WERI-Rb-1 (cell line): ENCODE results near the gene HELZ.

Experiments
- DNase-seq: peaks from one replicate; pipeline ENCODE4 v3.0.0-alpha.2; 2020
- H3K27ac ChIP-seq: fragments of 250-450 bp; sonication (Bioruptor Pico); 2 replicates; pipeline ENCODE4 v1.5.1; 2020; ENCODE audit warnings: mild to moderate bottlenecking, moderate library complexity
- H3K27me3 ChIP-seq: fragments of 250-450 bp; sonication (Bioruptor Pico); 2 replicates; pipeline ENCODE4 v1.5.1; 2021; ENCODE audit warnings: mild to moderate bottlenecking, low read depth, moderate library complexity; ENCODE audit not compliant: insufficient read depth, severe bottlenecking
- H3K36me3 ChIP-seq: fragments of 250-450 bp; sonication (Bioruptor Pico); 2 replicates; pipeline ENCODE4 v1.5.1; 2020; ENCODE audit warnings: mild to moderate bottlenecking, moderate library complexity
- H3K4me3 ChIP-seq: 2 replicates; pipeline ENCODE4 v1.5.1; 2011; ENCODE audit warnings: low read depth, mild to moderate bottlenecking, control low read depth, low read length
- H3K9me3 ChIP-seq: fragments of 250-450 bp; sonication (Bioruptor Pico); 2 replicates; pipeline ENCODE4 v1.5.1; 2021; ENCODE audit warnings: mild to moderate bottlenecking, moderate library complexity; ENCODE audit not compliant: severe bottlenecking
- TF ChIP-seq, protein P1 (sequence below): IDR thresholded peaks from 2 replicates; pipeline ENCODE4 v1.5.1; 2011; ENCODE audit warnings: low read depth, mild to moderate bottlenecking, control low read depth, inconsistent platforms, low read length

The HELZ gene

DNA sequence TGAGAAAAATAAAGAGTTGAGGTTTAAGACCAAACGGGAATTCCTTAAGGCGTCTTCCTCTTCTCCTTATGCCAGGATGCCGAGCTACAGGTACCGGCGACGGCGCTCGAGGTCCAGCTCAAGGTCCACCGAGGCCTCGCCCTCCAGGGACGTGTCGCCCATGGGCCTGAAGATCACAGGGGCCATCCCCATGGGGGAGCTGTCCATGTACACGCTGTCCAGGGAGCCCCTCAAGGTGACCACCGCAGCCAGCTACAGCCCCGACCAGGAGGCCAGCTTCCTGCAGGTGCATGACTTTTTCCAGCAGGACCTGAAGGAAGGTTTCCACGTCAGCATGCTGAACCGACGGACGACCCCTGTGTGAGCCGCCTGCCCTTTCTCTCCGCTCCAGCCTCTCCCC is 214.4 kb downstream of the HELZ start:
- Histone ChIP-seq H3K9me3 (peaks cover 10% of the 10 kb centered on the region), H3K36me3 (no peaks in the 10 kb centered on the region), H3K27me3 (no peaks in the 10 kb centered on the region), H3K4me3 (no peak overlapping the region), H3K27ac (no peak overlapping the region)
- TF ChIP-seq, protein P1, sequence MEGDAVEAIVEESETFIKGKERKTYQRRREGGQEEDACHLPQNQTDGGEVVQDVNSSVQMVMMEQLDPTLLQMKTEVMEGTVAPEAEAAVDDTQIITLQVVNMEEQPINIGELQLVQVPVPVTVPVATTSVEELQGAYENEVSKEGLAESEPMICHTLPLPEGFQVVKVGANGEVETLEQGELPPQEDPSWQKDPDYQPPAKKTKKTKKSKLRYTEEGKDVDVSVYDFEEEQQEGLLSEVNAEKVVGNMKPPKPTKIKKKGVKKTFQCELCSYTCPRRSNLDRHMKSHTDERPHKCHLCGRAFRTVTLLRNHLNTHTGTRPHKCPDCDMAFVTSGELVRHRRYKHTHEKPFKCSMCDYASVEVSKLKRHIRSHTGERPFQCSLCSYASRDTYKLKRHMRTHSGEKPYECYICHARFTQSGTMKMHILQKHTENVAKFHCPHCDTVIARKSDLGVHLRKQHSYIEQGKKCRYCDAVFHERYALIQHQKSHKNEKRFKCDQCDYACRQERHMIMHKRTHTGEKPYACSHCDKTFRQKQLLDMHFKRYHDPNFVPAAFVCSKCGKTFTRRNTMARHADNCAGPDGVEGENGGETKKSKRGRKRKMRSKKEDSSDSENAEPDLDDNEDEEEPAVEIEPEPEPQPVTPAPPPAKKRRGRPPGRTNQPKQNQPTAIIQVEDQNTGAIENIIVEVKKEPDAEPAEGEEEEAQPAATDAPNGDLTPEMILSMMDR: no peak
- DNase-seq: no peak

DNA sequence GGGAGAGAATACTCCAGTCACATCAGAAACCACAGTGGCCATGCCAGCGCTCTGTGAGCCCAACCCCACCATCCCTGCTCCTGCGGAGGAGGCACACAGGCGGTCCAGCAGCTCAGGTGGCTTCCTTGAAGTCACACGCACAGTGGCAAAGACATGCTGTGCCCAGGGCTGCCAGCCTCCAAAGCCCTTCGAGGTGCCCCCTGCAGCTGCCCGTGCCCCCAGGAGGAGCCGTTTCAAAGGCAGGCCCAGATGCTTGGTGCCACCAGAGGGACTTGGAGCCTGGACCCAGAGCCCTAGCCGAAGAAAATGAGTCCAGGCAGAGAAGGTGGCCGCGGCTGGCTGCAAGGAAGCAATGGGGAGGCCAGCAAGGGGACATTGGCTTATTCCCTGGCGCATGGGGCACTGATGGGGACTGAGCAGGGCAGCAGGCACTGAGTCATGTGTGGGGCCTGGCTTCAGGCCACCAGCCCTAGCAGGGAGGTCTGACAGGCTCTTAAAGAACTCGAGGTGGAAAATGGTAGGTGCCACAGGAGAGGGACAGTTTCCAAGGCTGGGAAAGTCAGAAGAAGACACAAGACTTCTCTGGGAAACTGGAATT is 217.9 kb downstream of the HELZ start:
- Histone ChIP-seq H3K36me3 (no peaks in the 10 kb centered on the region), H3K4me3 (no peak overlapping the region), H3K27me3 (no peaks in the 10 kb centered on the region), H3K27ac (no peak overlapping the region), H3K9me3 (no peaks in the 10 kb centered on the region)
- DNase-seq: no peak
- TF ChIP-seq, protein P1: no peak

DNA sequence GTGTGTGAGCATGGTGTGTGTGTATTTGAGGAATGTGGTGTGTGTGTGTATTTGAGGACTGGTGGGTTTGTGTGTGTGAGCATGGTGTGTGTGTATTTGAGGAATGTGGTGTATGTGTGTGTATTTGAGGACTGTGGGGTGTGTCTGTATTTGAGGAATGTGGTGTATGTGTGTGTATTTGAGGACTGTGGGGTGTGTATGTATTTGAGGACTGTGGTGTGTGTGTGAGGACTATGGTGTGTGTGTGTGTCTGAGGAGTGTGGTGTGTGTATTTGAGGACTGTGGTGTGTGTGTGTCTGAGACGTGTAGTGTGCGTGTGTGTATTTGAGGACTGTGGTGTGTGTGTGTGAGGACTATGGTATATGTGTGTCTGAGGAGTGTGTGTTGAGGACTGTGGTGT is 218.7 kb downstream of the HELZ start:
- Histone ChIP-seq H3K36me3 (no peaks in the 10 kb centered on the region), H3K9me3 (no peaks in the 10 kb centered on the region), H3K4me3 (no peak overlapping the region), H3K27me3 (no peaks in the 10 kb centered on the region), H3K27ac (no peak overlapping the region)
- no peak for DNase-seq
- TF ChIP-seq, protein P1: no peak

DNA sequence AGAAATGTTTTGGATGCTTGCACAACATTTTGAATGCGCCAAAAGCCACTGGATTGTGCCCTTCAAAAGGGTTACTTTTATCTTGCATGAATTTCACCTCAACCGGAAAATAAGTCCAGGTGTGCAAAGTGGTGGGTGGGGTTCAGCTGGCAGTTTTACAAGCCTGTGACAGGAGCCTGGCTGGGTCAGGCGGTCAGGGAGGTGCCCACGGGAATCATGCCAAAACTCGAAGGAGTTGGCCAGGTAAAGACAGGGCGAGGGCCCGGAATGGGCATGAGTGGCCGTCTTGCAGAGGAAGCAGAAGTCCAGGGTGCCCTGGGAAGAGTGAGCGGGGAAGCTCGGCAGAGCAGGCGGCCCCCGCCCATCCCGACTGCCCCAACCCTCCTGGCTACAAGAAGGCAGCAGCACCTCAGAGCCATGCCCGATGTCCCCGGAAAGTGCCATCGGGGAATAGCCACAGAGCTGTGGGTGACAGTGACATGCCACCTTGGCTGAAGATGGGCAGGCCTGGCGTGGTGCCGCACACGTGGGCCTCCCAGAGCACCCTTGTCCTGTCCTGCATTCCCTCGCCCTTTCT is 219.7 kb downstream of the HELZ start:
- no peaks in the 10 kb centered on the region for H3K9me3 ChIP-seq
- no peak overlapping the region for H3K27ac ChIP-seq
- DNase-seq: no peak
- no peak overlapping the region for H3K4me3 ChIP-seq
- no peaks in the 10 kb centered on the region for H3K27me3 ChIP-seq
- no peaks in the 10 kb centered on the region for H3K36me3 ChIP-seq
- TF ChIP-seq, protein P1: no peak

DNA sequence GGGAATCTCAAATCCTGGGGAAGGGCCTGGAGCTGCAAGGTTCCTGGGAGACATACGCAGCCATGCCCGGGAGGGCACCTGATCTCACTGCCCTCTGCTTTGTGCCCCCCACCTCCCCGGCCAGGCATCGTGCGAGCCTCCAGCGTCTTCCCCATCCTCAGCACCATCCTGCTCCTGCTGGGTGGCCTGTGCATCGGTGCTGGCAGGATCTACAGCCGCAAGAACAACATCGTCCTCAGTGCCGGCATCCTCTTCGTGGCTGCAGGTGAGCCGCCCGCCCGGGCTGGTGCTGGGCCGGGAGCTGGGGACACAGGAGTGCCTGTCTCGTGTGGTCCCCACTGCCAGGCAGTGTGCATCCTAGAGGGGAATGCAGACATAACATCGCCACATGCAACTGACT is 220.3 kb downstream of the HELZ start:
- Histone ChIP-seq H3K4me3 (no peak overlapping the region), H3K9me3 (no peaks in the 10 kb centered on the region), H3K36me3 (no peaks in the 10 kb centered on the region), H3K27ac (no peak overlapping the region), H3K27me3 (no peaks in the 10 kb centered on the region)
- no peak for DNase-seq
- TF ChIP-seq, protein P1: no peak

DNA sequence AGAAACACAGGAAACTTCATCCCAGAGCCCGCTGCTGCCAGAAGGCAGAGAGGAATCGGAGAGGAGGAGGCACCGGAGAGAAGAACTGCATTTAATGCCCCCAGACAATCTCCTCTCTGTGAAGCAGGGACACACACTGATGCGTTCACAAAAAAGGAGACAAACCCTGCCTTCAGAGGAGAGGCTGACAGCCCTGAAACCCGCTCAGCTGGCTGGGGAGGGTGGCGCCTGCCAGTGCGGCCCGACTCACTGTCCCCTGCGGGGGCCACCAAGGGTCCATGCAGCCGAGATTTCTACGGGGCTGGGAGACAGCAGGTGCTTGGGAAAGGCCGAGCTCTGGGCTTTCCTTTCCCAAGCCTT is 222.6 kb downstream of the HELZ start:
- H3K36me3 ChIP-seq: no peaks in the 10 kb centered on the region; the same call in 1 of the 2 replicates

More for the DNA sequence above, 222.6 kb downstream of the HELZ start:
- H3K4me3 ChIP-seq: no peak overlapping the region
- no peak overlapping the region for H3K27ac ChIP-seq
- H3K27me3 ChIP-seq: no peaks in the 10 kb centered on the region
- TF ChIP-seq, protein P1: no peak
- H3K9me3 ChIP-seq: no peaks in the 10 kb centered on the region
- no peak for DNase-seq
